DOHH2 (cell line): ENCODE results near the gene RBP5.

Source experiments
- H3F3A ChIP-seq: fragments of 200-600 bp; sonication (generic), shearing (Covaris generic); 2 replicates; pipeline ENCODE4 v1.6.0; 2016; ENCODE audit warnings: antibody characterized with exemption, mild to moderate bottlenecking; ENCODE audit not compliant: control insufficient read depth, insufficient read depth
- H3K27ac ChIP-seq: fragments of 200-600 bp; sonication (generic); 2 replicates; pipeline ENCODE4 v1.5.1; 2014; ENCODE audit warnings: low read depth, mild to moderate bottlenecking, low read length, moderate library complexity
- H3K27me3 ChIP-seq: fragments of 200-600 bp; sonication (generic); 2 replicates; pipeline ENCODE4 v1.6.1; 2014; ENCODE audit warnings: mild to moderate bottlenecking, low read length, mixed read lengths; ENCODE audit not compliant: control insufficient read depth
- H3K36me3 ChIP-seq: fragments of 200-600 bp; sonication (generic); 2 replicates; pipeline ENCODE4 v1.6.1; 2014; ENCODE audit warnings: mild to moderate bottlenecking, low read length, moderate library complexity, mixed read lengths; ENCODE audit not compliant: control insufficient read depth
- H3K4me1 ChIP-seq: fragments of 200-600 bp; sonication (generic); 2 replicates; pipeline ENCODE4 v1.6.1; 2014; ENCODE audit warnings: mild to moderate bottlenecking, low read length, mixed read lengths; ENCODE audit not compliant: control insufficient read depth
- H3K4me2 ChIP-seq: fragments of 200-600 bp; sonication (generic); 2 replicates; pipeline ENCODE4 v1.6.0; 2014; ENCODE audit warnings: mild to moderate bottlenecking, low read length, moderate library complexity
- H3K4me3 ChIP-seq: fragments of 200-600 bp; sonication (generic); 2 replicates; pipeline ENCODE4 v1.5.1; 2014; ENCODE audit warnings: mild to moderate bottlenecking, low read length, mixed read lengths
- H3K79me2 ChIP-seq: fragments of 200-600 bp; sonication (generic); 2 replicates; pipeline ENCODE4 v1.6.1; 2014; ENCODE audit warnings: mild to moderate bottlenecking, low read length, mixed read lengths; ENCODE audit not compliant: control insufficient read depth
- H3K9me2 ChIP-seq: fragments of 200-600 bp; sonication (generic); replicated peaks from 2 replicates; pipeline ENCODE4 v1.6.1; 2014; ENCODE audit warnings: mild to moderate bottlenecking, low read length, mixed read lengths; ENCODE audit not compliant: control insufficient read depth
- H3K9me3 ChIP-seq: fragments of 200-600 bp; sonication (generic); 2 replicates; pipeline ENCODE4 v1.6.1; 2014; ENCODE audit warnings: antibody characterized with exemption, low read length, mixed read lengths; ENCODE audit not compliant: control insufficient read depth, insufficient read depth
- H4K20me1 ChIP-seq: fragments of 200-600 bp; sonication (generic); 2 replicates; pipeline ENCODE4 v1.6.0; 2014; ENCODE audit warnings: low read depth, mild to moderate bottlenecking, antibody characterized with exemption, low read length, moderate library complexity; ENCODE audit not compliant: control insufficient read depth, insufficient read depth
- EZH2phosphoT487 ChIP-seq: fragments of 200-600 bp; sonication (generic); IDR thresholded peaks from 2 replicates; pipeline ENCODE4 v1.6.1; 2017; ENCODE audit warnings: borderline replicate concordance, mild to moderate bottlenecking, antibody characterized with exemption, low read length, moderate library complexity, mixed read lengths
- TF ChIP-seq, protein P1 (sequence below): fragments of 200-600 bp; sonication (generic); IDR thresholded peaks from one replicate; pipeline ENCODE4 v1.5.1; 2014; ENCODE audit warnings: antibody characterized with exemption, mild to moderate bottlenecking, low read depth, low read length; ENCODE audit not compliant: poor library complexity, severe bottlenecking

The RBP5 gene

DNA sequence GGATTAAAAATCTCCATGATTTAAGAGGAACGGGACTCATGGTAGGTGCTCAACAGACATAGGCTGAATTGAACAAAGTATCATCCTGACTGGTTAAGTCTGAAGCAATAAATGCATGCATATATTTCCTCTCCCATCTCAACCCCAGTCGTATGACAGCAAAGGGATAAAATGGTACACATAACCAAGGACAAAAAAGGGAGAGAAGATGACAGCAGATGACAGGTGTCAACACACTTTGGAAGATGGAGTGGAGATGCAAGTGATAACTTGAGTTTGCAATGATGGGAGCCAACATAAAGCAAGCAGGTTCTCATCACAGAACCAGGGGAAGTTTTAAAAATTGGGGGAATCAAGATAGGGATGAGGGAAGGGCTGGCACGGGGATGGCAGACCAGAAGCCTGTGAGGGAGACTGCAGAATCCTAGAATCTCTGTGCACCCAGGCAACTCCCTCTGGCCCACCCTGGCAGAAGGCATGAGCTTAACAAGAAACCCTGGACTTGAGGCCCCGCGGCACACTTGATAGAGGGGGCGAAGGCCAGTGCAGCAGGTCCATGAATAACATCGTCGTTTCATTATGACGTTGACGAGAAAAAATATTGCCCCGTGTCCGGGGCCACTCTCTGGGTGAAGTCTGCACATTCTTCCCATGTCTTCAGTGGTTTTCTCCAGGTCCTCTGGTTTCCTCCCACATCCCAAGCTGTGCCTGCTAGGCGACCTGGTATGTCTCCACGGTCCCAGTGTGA, 24.7 kb downstream of the RBP5 start:
- H3K36me3 ChIP-seq = no peaks in the 10 kb centered on the region

DNA sequence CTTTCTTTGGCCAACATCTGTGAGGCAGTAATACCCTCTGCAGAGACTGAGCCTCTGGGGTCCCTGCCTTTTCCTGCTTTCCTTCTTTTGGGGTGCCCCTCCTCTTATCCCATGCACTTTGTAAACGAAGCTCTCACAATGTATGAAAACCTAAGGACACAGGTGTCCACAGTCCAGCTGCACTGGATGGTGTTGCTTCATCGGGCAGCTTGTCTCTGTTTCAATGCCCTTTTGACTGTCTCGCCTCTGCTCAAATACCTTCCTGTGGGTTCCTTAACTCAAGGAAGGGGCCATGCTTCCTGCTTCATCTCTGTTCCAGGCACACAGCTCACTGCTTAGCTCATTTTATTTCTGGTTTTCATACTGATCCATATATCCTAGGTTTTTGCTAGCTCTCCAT, 26.1 kb downstream of the RBP5 start:
- Histone ChIP-seq H3K36me3 (no peaks in the 10 kb centered on the region), H3F3A (no peaks in the 10 kb centered on the region), H3K4me3 (no peak overlapping the region), H3K79me2 (no peaks in the 10 kb centered on the region), H3K4me1 (no peaks in the 10 kb centered on the region), H3K4me2 (no peak overlapping the region), H3K27ac (no peak overlapping the region), H4K20me1 (no peaks in the 10 kb centered on the region), H3K9me3 (peaks cover 12% of the 10 kb centered on the region; the same call in 1 of the 2 replicates), H3K27me3 (peaks cover 9% of the 10 kb centered on the region), H3K9me2 (no peaks in the 10 kb centered on the region)
- no peak for TF ChIP-seq EZH2phosphoT487
- TF ChIP-seq, protein P1, sequence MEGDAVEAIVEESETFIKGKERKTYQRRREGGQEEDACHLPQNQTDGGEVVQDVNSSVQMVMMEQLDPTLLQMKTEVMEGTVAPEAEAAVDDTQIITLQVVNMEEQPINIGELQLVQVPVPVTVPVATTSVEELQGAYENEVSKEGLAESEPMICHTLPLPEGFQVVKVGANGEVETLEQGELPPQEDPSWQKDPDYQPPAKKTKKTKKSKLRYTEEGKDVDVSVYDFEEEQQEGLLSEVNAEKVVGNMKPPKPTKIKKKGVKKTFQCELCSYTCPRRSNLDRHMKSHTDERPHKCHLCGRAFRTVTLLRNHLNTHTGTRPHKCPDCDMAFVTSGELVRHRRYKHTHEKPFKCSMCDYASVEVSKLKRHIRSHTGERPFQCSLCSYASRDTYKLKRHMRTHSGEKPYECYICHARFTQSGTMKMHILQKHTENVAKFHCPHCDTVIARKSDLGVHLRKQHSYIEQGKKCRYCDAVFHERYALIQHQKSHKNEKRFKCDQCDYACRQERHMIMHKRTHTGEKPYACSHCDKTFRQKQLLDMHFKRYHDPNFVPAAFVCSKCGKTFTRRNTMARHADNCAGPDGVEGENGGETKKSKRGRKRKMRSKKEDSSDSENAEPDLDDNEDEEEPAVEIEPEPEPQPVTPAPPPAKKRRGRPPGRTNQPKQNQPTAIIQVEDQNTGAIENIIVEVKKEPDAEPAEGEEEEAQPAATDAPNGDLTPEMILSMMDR = no peak

More for the DNA sequence above, 24.7 kb downstream of the RBP5 start:
- Histone ChIP-seq H3K4me3 (no peak overlapping the region), H3F3A (no peaks in the 10 kb centered on the region), H4K20me1 (no peaks in the 10 kb centered on the region), H3K9me2 (no peaks in the 10 kb centered on the region), H3K27me3 (peaks cover 20% of the 10 kb centered on the region), H3K4me2 (no peak overlapping the region), H3K9me3 (peaks cover 12% of the 10 kb centered on the region; the same call in 1 of the 2 replicates), H3K79me2 (no peaks in the 10 kb centered on the region), H3K27ac (no peak overlapping the region), H3K4me1 (peaks cover 11% of the 10 kb centered on the region)
- no peak for TF ChIP-seq EZH2phosphoT487
- TF ChIP-seq, protein P1 = no peak

DNA sequence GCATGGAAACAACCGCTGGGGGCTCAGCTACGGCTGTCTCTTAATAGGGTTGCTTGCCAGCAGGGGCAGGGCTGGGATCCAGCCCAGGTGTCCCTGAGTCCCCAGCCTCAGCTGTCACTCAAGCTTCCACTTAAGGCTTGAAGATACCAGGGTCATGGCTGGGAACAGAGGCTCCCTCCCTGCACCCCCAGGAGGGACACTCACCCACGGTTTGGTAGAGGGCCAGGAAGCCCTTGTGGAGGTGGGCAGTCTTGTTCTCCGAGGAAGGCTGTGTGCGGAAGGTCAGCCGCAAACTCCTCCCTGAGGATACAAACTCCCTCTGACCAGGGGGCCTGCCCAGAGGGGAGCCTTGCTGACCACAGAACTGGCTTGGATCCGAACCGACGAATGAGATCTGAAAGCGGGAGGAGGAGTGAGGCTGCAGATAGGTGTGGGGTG, 27.0 kb downstream of the RBP5 start:
- TF ChIP-seq EZH2phosphoT487 = no peak
- TF ChIP-seq, protein P1 = no peak
- Histone ChIP-seq H3K79me2 (no peaks in the 10 kb centered on the region), H3K36me3 (no peaks in the 10 kb centered on the region), H4K20me1 (no peaks in the 10 kb centered on the region), H3K27me3 (peaks cover 9% of the 10 kb centered on the region; the same call in 1 of the 2 replicates), H3K27ac (no peak overlapping the region), H3K4me3 (no peak overlapping the region), H3K9me2 (no peaks in the 10 kb centered on the region), H3K9me3 (peaks cover 12% of the 10 kb centered on the region; the same call in 1 of the 2 replicates), H3K4me2 (no peak overlapping the region), H3K4me1 (no peaks in the 10 kb centered on the region), H3F3A (no peaks in the 10 kb centered on the region)
